Neural crest cell (in vitro differentiated cells): ENCODE results near the gene USF1. TPM values are rescaled to one million over a fixed set of nuclear protein-coding genes. Genes with fewer than 3 reads are reported as not detected.
A peak's percentile ranks its signal among the peaks of the same experiment; 100 is the strongest.

Experiments used
- DNase-seq: peaks from one replicate; pipeline ENCODE4 v3.0.0; 2021; ENCODE audit warnings: low read depth, mixed read lengths, low spot score
- H3K27ac Mint-ChIP-seq: one replicate; pipeline ENCODE4 v1.8.0; 2021; ENCODE audit warnings: mild to moderate bottlenecking, mixed read lengths; ENCODE audit not compliant: unreplicated experiment
- H3K27me3 Mint-ChIP-seq: 2 replicates; pipeline ENCODE4 v1.8.0; 2021; ENCODE audit warnings: low read depth, mild to moderate bottlenecking, mixed read lengths
- H3K36me3 Mint-ChIP-seq: 2 replicates; pipeline ENCODE4 v1.8.0; 2021; ENCODE audit warnings: low read depth, mild to moderate bottlenecking, mixed read lengths
- H3K4me1 Mint-ChIP-seq: 2 replicates; pipeline ENCODE4 v1.8.0; 2021; ENCODE audit warnings: mixed read lengths
- H3K4me3 Mint-ChIP-seq: one replicate; pipeline ENCODE4 v1.8.0; 2021; ENCODE audit warnings: mild to moderate bottlenecking, mixed read lengths
- H3K9me3 Mint-ChIP-seq: 2 replicates; pipeline ENCODE4 v1.8.0; 2021; ENCODE audit warnings: mixed read lengths
- CTCF ChIP-seq: fragments of 200-600 bp; sonication (generic); conservative IDR thresholded peaks from 2 replicates; pipeline ENCODE4 v1.5.0; 2021; ENCODE audit warnings: antibody characterized with exemption, mild to moderate bottlenecking
- long read RNA-seq: library from polyadenylated mRNA; unstranded; transcript quantifications from one replicate; pipeline ENCODE4 v2.0.0, GENCODE V29; 2020
- total RNA-seq: library from RNA; stranded (reverse); gene quantifications from 2 replicates; pipeline ENCODE4 v1.2.1, GENCODE V29; 2021

USF1 gene
- total RNA-seq, result 87.7 and 89.5 TPM in 2 replicates
- long read RNA-seq, partial matches to known transcripts, result 1 of 9 reads
- long read RNA-seq, other reads (novel, unspliced or antisense), result 3 of 9 reads

- H3K9me3 Mint-ChIP-seq, result peaks cover 17% of the 10 kb centered on the region
- H3K27ac Mint-ChIP-seq, result peak within 1 kb of the TSS; percentile 99
- peak; percentile 87 for DNase-seq
- no peak for TF ChIP-seq CTCF
- H3K27me3 Mint-ChIP-seq, result peaks cover 18% of the 10 kb centered on the region
- H3K36me3 Mint-ChIP-seq, result peaks cover 37% of the 10 kb centered on the region
- H3K4me1 Mint-ChIP-seq, result peaks cover 27% of the 10 kb centered on the region
- H3K4me3 Mint-ChIP-seq, result peak within 1 kb of the TSS; percentile 94
Measured at GRCh38 chr1:161045736-161046604, at the start of gene USF1. Gene USF1 (minus strand): TSS chr1:161045977. CDS start chr1:161043275, 2,702 bp downstream.

- no peak for DNase-seq
- no peaks in the 10 kb centered on the region for H3K9me3 Mint-ChIP-seq
- H3K4me3 Mint-ChIP-seq, result no peak overlapping the region
- no peak overlapping the region for H3K27ac Mint-ChIP-seq
- no peak for TF ChIP-seq CTCF
- H3K4me1 Mint-ChIP-seq, result peaks cover 23% of the 10 kb centered on the region
- peaks cover 2% of the 10 kb centered on the region for H3K36me3 Mint-ChIP-seq
- H3K27me3 Mint-ChIP-seq, result peaks cover 19% of the 10 kb centered on the region
Measured at GRCh38 chr1:161095230-161095629, 49.5 kb upstream of the USF1 start.

GRCh38 chr1:161094481-161094880, 48.7 kb upstream of the USF1 start:
- Mint-ChIP-seq H3K27me3 (peaks cover 19% of the 10 kb centered on the region), H3K9me3 (no peaks in the 10 kb centered on the region), H3K36me3 (peaks cover 2% of the 10 kb centered on the region), H3K4me3 (no peak overlapping the region), H3K4me1 (peaks cover 23% of the 10 kb centered on the region), H3K27ac (no peak overlapping the region)
- DNase-seq, result no peak
- TF ChIP-seq CTCF, result no peak

- no peak for TF ChIP-seq CTCF
- Mint-ChIP-seq H3K36me3 (no peaks in the 10 kb centered on the region), H3K27me3 (peaks cover 9% of the 10 kb centered on the region), H3K4me1 (peaks cover 10% of the 10 kb centered on the region), H3K4me3 (no peak overlapping the region), H3K9me3 (no peaks in the 10 kb centered on the region), H3K27ac (no peak overlapping the region)
- DNase-seq, result no peak
Measured at GRCh38 chr1:161092621-161093028, 46.8 kb upstream of the USF1 start.

- H3K27ac Mint-ChIP-seq, result no peak overlapping the region
- H3K4me3 Mint-ChIP-seq, result no peak overlapping the region
- H3K36me3 Mint-ChIP-seq, result no peaks in the 10 kb centered on the region
- H3K4me1 Mint-ChIP-seq, result peaks cover 4% of the 10 kb centered on the region
- no peak for DNase-seq
- H3K9me3 Mint-ChIP-seq, result no peaks in the 10 kb centered on the region
- H3K27me3 Mint-ChIP-seq, result peaks cover 8% of the 10 kb centered on the region
- no peak for TF ChIP-seq CTCF
Measured at GRCh38 chr1:161091796-161092507, 46.2 kb upstream of the USF1 start.
